Measurements from ENCODE around the gene IRF1. TPM values are rescaled to one million over a fixed set of nuclear protein-coding genes. Genes with fewer than 3 reads are reported as not detected.

IRF1 gene
- total RNA-seq, 2 donors from 2014 or later, result 107 to 156 TPM

DNA sequence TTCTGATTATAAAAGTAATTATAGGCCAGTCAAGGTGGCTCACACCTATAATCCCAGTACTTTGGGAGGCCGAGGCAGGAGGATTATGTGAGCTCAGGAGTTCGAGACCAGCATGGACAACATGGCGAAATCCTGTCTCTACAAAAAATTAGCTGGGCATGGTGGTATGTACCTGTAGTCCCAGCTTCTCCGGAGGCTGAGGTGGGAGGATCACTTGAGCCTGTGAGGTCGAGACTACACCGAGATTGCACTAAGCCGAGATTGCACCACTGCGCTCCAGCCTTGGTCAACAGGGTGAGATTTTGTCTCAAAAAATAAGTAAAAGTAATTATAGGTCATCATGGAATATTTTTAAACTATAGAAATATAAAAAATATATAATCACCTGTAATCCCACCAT is 18.1 kb downstream of the IRF1 start:
- Mint-ChIP-seq H3K27ac (no peak overlapping the region), H3K36me3 (no peaks in the 10 kb centered on the region), H3K9me3 (no peaks in the 10 kb centered on the region)
- DNase-seq (ENCODE audit: low spot score in 2 of 2), result no peak
- ATAC-seq, result no peak

DNA sequence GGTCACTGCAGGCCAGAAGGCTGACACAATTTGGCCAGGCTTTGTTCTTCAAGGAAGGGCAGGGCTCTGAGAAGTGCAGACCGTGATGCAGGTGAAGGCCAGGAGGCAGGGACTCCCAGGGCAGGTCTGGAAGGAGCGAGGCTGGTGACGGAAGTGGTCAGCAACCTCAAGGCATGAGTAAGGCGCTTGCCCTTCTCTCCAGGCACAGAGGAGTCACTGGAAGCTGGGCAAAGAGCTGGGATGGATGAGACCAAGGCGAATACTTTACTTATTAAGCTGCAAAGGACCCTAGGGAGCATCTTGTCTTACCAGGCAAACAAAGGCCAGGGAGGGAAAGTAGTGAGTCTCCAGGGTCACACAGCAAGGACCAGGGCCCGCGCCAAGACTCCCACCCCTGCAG is 18.6 kb downstream of the IRF1 start:
- ATAC-seq (peak in 1 of 2 donors; percentile 9), DNase-seq (ENCODE audit: low spot score in 2 of 2) (peak in 1 of 2 donors; percentile 56)
- H3K36me3 Mint-ChIP-seq, result no peaks in the 10 kb centered on the region

DNA sequence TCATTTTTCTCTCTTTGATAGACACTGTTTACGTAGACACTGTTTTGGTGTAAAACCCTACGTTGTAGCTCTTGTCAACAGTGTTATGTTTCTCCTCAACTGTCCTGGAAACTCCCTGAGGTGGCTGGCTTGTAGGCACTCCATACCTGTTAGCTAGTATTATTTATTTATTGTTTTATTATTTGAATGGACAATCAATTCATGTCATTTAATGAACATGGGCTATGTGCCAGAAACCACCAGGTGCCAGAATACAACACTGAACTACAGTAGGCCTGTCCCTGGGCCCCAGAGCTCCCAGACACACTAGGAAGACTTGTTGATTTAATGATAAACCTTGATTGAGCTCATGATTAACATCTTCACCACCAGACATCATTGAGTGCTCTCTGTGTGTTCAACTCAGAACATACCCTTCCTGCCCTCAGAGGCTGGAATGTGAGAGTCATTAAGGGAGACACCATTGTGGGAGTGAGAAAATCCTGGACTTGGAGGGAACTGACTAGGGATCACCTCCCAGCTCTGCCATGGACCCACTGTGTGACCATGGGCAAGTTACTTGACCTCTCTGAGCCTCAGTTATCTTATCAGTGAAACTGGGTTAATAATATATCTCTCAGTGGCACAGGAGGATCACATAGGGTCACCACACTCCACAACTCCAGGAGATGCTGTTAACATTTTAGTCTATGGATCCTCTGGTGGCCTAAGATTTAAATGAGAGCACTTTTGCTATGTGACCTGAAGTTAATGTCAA is 19.2 kb downstream of the IRF1 start:
- peak overlapping the region in 1 of 2 donors; percentile 67 for H3K27ac Mint-ChIP-seq
- no peak for ATAC-seq
- peak in 1 of 2 donors; percentile 37 for DNase-seq (ENCODE audit: low spot score in 2 of 2)
- H3K9me3 Mint-ChIP-seq, result no peaks in the 10 kb centered on the region
- no peaks in the 10 kb centered on the region for H3K36me3 Mint-ChIP-seq

More for the DNA sequence above, 18.6 kb downstream of the IRF1 start:
- Mint-ChIP-seq H3K9me3 (no peaks in the 10 kb centered on the region), H3K27ac (peak overlapping the region in 1 of 2 donors; percentile 67)

GRCh38 chr5:132470596-132470995 is 20.0 kb downstream of the IRF1 start:
- Mint-ChIP-seq H3K36me3 (no peaks in the 10 kb centered on the region), H3K27ac (no peak overlapping the region), H3K9me3 (no peaks in the 10 kb centered on the region)
- ATAC-seq (no peak), DNase-seq (ENCODE audit: low spot score in 2 of 2) (no peak)

DNA sequence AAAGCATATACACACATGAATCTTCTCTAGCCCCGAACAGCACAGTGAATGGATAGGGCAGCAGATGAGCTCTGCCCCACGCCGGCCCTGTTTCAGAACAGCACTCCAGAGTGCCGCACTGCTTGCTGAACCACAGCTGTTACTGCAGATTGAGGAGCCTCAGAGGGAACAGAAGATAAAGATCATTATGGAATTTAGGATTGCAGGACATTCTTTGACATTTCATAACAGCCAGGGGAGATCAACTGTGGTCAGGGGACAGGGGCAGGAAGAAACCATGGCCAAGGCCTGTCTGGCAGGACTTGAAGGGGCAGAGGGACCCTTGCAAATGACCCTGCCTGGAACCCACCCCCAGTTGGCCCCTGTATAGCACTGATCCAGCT is 20.6 kb downstream of the IRF1 start:
- DNase-seq (ENCODE audit: low spot score in 2 of 2), result no peak
- Mint-ChIP-seq H3K36me3 (no peaks in the 10 kb centered on the region), H3K27ac (no peak overlapping the region), H3K9me3 (no peaks in the 10 kb centered on the region)
- no peak for ATAC-seq

GRCh38 chr5:132469380-132470009 is 21.1 kb downstream of the IRF1 start:
- no peak overlapping the region for H3K27ac Mint-ChIP-seq
- DNase-seq (ENCODE audit: low spot score in 2 of 2) (no peak), ATAC-seq (no peak)
- H3K36me3 Mint-ChIP-seq, result no peaks in the 10 kb centered on the region
- H3K9me3 Mint-ChIP-seq, result no peaks in the 10 kb centered on the region

DNA sequence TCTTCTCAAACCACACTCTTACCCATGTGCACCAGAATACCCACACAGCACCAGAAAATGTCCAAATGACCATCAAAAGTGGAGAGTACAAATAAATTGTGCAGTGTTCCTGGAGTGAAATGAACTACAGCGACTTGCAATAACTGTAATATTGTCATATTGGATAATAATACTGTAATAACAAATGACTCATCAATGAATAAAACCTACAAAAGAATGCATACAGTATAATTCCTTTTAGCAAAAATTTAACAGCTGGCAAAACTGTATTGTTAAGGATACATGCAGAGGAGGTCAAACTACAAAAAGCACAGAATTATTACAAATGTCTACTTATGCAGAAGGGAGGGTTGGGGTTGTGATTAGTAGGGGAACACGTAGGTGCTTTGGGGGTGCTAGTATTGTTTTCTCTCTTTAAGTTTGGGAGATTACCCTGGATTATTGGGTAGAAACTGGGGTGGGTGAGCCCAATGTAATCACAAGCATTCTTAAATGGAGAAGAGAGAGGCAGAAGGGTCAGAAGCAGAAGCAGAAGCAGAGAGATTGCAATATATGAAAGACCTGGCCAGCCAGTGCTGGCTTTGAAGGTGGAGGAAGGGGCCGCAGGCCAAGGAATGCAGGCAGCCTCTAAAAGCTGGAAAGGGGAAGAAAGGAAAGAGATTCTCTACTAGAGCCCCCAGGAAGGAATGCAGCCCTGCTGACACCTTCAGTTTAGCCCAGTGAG is 21.8 kb downstream of the IRF1 start:
- DNase-seq (ENCODE audit: low spot score in 2 of 2) (no peak), ATAC-seq (no peak)
- Mint-ChIP-seq H3K9me3 (no peaks in the 10 kb centered on the region), H3K27ac (no peak overlapping the region), H3K36me3 (no peaks in the 10 kb centered on the region)

DNA sequence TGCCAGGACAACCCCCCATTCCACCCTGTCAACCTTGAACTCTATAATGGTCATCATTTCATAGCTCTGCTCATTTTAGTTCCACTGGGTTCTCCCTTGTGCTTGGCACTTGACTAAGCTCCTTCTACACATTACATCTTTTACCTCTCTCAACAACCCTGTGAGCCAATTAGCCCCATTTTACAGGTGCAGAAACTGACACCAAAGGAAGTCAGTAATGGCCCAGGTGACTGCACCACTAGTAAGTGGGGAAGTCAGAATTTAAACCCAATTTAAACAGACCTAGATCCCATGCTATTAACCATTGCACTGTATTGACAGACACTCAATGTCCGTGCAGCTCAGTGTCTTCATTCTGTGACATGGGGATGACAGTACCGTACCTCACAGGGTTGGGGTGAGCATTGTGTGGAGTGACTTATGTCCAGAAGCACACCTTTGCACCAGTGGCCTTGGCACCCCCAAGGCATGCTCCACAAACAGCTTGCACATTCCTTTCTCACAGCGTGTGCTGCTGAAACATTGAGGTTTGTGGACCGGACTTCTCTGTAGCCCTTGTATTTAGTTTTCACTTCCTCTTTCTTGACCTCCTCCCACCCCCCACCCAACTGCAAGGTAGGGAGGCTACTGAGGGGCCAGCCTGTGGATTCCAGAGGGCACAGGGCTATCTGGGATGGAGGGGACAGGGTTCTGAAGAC is 23.1 kb downstream of the IRF1 start:
- no peaks in the 10 kb centered on the region for H3K36me3 Mint-ChIP-seq
- no peak for ATAC-seq
- H3K27ac Mint-ChIP-seq, result peak overlapping the region in 1 of 2 donors; percentile 80
- no peak for DNase-seq (ENCODE audit: low spot score in 2 of 2)
- no peaks in the 10 kb centered on the region for H3K9me3 Mint-ChIP-seq

DNA sequence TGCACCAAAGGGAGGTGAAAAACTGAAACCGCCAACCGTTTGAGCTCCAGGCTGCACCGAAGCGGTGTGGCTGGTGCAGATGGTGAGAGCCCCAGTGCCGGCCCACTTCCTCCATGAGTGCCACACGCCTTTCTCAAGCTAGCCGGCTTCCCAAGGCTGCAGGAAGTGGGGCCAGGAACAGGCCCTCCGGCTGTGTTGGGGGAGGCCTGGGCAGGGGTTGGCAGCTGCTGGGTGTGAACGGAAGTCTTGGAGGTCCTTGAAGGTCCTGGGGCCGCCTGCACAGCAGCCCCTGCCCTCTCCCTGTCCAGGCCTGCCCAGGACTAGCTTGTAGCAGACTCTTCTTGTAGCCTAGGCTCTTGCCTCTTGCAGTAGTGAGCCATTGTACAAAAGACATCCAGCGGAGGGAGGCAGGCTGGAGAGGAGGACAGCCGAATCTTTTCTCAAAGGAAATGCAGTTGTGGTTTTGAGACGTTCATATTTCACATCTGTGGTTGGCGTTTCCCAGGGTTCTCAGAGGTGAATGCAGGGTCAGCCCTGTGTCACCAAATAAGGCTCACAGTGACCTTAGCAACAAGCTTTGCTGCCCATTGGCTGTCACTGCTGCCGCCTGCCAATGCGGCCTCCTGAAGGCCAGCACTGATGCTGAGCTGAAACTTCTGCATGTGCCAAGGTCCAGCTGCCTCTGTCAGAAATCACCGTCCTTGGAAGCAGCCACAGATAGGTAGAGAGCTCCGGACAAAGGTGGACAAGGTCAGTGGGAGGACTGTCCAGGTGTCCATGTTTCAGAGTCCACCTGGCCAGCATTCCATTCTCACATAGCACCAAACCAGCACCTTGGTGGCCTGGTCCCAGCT is 23.9 kb downstream of the IRF1 start:
- DNase-seq (ENCODE audit: low spot score in 2 of 2) (peak in 1 of 2 donors; percentile 59), ATAC-seq (peak; percentile 56 to 73)
- Mint-ChIP-seq H3K27ac (peak overlapping the region; percentile 80 to 92), H3K36me3 (no peaks in the 10 kb centered on the region), H3K9me3 (no peaks in the 10 kb centered on the region)

- peaks cover 0 to 5% of the 10 kb centered on the region in 2 donors for H3K9me3 Mint-ChIP-seq
- H3K27ac Mint-ChIP-seq, result peak overlapping the region; percentile 5 to 92
- H3K36me3 Mint-ChIP-seq, result peaks cover 9 to 10% of the 10 kb centered on the region in 2 donors
- ATAC-seq, result no peak
- DNase-seq (ENCODE audit: low spot score in 2 of 2), result no peak
These were observed 25.4 kb downstream of the IRF1 start for GRCh38 chr5:132465059-132465707.

- Mint-ChIP-seq H3K9me3 (peaks cover 0 to 5% of the 10 kb centered on the region in 2 donors), H3K27ac (peak overlapping the region in 1 of 2 donors; percentile 5), H3K36me3 (peaks cover 10 to 12% of the 10 kb centered on the region in 2 donors)
- DNase-seq (ENCODE audit: low spot score in 2 of 2) (no peak), ATAC-seq (peak; percentile 6 to 45)
These were observed 26.2 kb downstream of the IRF1 start for GRCh38 chr5:132464156-132464939.

- no peak for ATAC-seq
- Mint-ChIP-seq H3K27ac (no peak overlapping the region), H3K9me3 (peaks cover 0 to 5% of the 10 kb centered on the region in 2 donors), H3K36me3 (peaks cover 10 to 12% of the 10 kb centered on the region in 2 donors)
- DNase-seq (ENCODE audit: low spot score in 2 of 2), result no peak
These were observed 26.8 kb downstream of the IRF1 start for GRCh38 chr5:132463811-132464155.

DNA sequence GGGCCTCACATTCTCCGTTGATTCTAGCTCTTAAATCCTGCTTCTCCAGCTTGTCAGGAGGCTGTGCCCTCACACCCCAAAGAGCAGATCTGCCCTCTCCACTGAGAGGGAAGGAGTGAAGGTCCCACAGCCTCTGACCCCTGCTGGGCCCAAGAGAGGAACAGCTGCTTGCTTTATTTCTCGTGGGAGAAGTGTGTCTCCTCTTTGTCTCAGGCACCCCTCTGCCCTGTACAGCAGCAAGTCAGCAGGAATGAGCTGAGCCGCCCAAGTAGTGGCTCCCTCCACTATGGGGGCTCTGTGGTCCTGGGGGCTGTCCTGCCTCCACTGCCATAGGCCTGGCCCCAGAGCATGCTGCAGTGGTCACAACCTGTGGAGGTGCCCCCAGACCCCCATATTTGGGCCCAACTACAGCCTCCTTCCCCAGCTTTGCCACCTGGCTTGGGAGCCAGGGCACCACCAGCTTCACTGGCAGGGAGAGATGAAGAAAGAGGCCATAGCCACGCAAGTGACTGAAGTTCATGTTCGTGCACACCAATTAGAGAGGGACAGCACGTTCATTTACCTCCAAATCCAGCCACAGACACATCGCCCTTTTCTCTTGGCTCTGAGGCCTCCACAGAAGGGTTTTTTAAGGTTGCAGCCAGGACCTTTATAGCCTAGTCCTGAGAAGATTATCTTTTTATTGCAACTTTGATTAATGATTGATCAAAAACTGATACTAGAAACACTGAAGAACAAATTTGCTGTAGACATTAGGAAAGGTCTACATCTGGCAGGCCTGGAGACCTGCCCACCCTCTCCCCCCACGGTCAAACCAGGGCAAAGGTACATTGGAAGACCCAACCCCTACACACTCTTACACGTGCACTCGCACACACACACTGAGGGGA is 27.5 kb downstream of the IRF1 start:
- H3K9me3 Mint-ChIP-seq, result peaks cover 0 to 5% of the 10 kb centered on the region in 2 donors
- peaks cover 10 to 12% of the 10 kb centered on the region in 2 donors for H3K36me3 Mint-ChIP-seq
- ATAC-seq (no peak), DNase-seq (ENCODE audit: low spot score in 2 of 2) (no peak)
- no peak overlapping the region for H3K27ac Mint-ChIP-seq

- ATAC-seq (no peak), DNase-seq (ENCODE audit: low spot score in 2 of 2) (no peak)
- Mint-ChIP-seq H3K36me3 (peaks cover 10 to 12% of the 10 kb centered on the region in 2 donors), H3K9me3 (peaks cover 0 to 5% of the 10 kb centered on the region in 2 donors), H3K27ac (no peak overlapping the region)
These were observed 28.2 kb downstream of the IRF1 start for GRCh38 chr5:132462333-132462732.
